ENCODE data around the gene COX15. TPM values are rescaled to one million over a fixed set of nuclear protein-coding genes. Genes with fewer than 3 reads are reported as not detected.
"Not testable (repeated sequence)": the region's sequence is repeated elsewhere in the genome, so short reads cannot be mapped to it uniquely, and the experiment has no call there.

COX15 gene
- total RNA-seq, 3 donors from 2014 or later (not counting 1 experiment from before 2014, with no cell fraction given) = 17.1 to 27.9 (median 20.3) TPM

- Mint-ChIP-seq H3K4me3 (no peak overlapping the region), H3K27ac (peak overlapping the region in 1 of 2 donors; percentile 14), H3K36me3 (peaks cover 50% of the 10 kb centered on the region), H3K4me1 (peaks cover 22 to 23% of the 10 kb centered on the region in 2 donors), H3K9me3 (peaks cover 5 to 10% of the 10 kb centered on the region in 2 donors), H3K27me3 (ENCODE audit: low read depth in 2 of 2) (no peaks in the 10 kb centered on the region)
- H3K36me3 ChIP-seq (ENCODE audit: control insufficient read depth, insufficient read depth, low read length) = peaks cover 82% of the 10 kb centered on the region
- H3K9me3 ChIP-seq (ENCODE audit: control insufficient read depth, insufficient read depth, low read length) = no peaks in the 10 kb centered on the region
- intact Hi-C loops (cut with micrococcal nuclease) = no loop called here
- H3K4me1 ChIP-seq (ENCODE audit: control insufficient read depth, insufficient read depth, low read length) = no peaks in the 10 kb centered on the region
- DNase-seq (no peak), ATAC-seq (no peak)
- WGBS (ENCODE audit: insufficient coverage) = 67% methylated on average over 1 of the region's 2 CpGs
- no peaks in the 10 kb centered on the region for H3K27me3 ChIP-seq (ENCODE audit: control insufficient read depth, insufficient read depth, low read length)
- no peak overlapping the region for H3K27ac ChIP-seq (ENCODE audit: low read length)
- no peak for TF ChIP-seq CTCF (IDR thresholded peaks at IDR 0.05)
- H3K4me3 ChIP-seq (ENCODE audit: low read length) = no peak overlapping the region
These were observed 10.8 kb upstream of the COX15 start for GRCh38 chr10:99742701-99743100.

GRCh38 chr10:99742254-99742653 is 10.3 kb upstream of the COX15 start:
- DNase-seq = no peak
- Histone ChIP-seq H3K4me1 (ENCODE audit: control insufficient read depth, insufficient read depth, low read length) (no peaks in the 10 kb centered on the region), H3K9me3 (ENCODE audit: control insufficient read depth, insufficient read depth, low read length) (no peaks in the 10 kb centered on the region), H3K4me3 (ENCODE audit: low read length) (no peak overlapping the region), H3K27ac (ENCODE audit: low read length) (no peak overlapping the region), H3K36me3 (ENCODE audit: control insufficient read depth, insufficient read depth, low read length) (peaks cover 82% of the 10 kb centered on the region), H3K27me3 (ENCODE audit: control insufficient read depth, insufficient read depth, low read length) (no peaks in the 10 kb centered on the region)
- no peak for TF ChIP-seq CTCF (IDR thresholded peaks at IDR 0.05)
- Mint-ChIP-seq H3K27me3 (ENCODE audit: low read depth in 2 of 2) (no peaks in the 10 kb centered on the region), H3K4me3 (no peak overlapping the region), H3K36me3 (peaks cover 50% of the 10 kb centered on the region), H3K4me1 (peaks cover 22 to 26% of the 10 kb centered on the region in 2 donors), H3K9me3 (peaks cover 5 to 10% of the 10 kb centered on the region in 2 donors), H3K27ac (no peak overlapping the region)
- no peak for ATAC-seq
- intact Hi-C loops (cut with micrococcal nuclease) = no loop called here

GRCh38 chr10:99740933-99741559 is 9.1 kb upstream of the COX15 start:
- no peak for TF ChIP-seq CTCF (IDR thresholded peaks at IDR 0.05)
- H3K4me1 ChIP-seq (ENCODE audit: control insufficient read depth, insufficient read depth, low read length) = no peaks in the 10 kb centered on the region
- Mint-ChIP-seq H3K4me1 (peaks cover 22 to 32% of the 10 kb centered on the region in 2 donors), H3K4me3 (no peak overlapping the region), H3K36me3 (peaks cover 50% of the 10 kb centered on the region), H3K27ac (no peak overlapping the region), H3K27me3 (ENCODE audit: low read depth in 2 of 2) (no peaks in the 10 kb centered on the region), H3K9me3 (peaks cover 5 to 10% of the 10 kb centered on the region in 2 donors)
- intact Hi-C loops (cut with micrococcal nuclease) = no loop called here
- no peak overlapping the region for H3K4me3 ChIP-seq (ENCODE audit: low read length)
- no peak overlapping the region for H3K27ac ChIP-seq (ENCODE audit: low read length)
- no peak for ATAC-seq
- H3K27me3 ChIP-seq (ENCODE audit: control insufficient read depth, insufficient read depth, low read length) = no peaks in the 10 kb centered on the region
- DNase-seq = no peak
- peaks cover 82% of the 10 kb centered on the region for H3K36me3 ChIP-seq (ENCODE audit: control insufficient read depth, insufficient read depth, low read length)
- no peaks in the 10 kb centered on the region for H3K9me3 ChIP-seq (ENCODE audit: control insufficient read depth, insufficient read depth, low read length)
- 100% methylated on average over 2 of the region's 3 CpGs for WGBS (ENCODE audit: insufficient coverage)

- no peaks in the 10 kb centered on the region for H3K4me1 ChIP-seq (ENCODE audit: control insufficient read depth, insufficient read depth, low read length)
- WGBS (ENCODE audit: insufficient coverage) = no CpG with 5 or more reads among the region's 2 CpGs
- peaks cover 50% of the 10 kb centered on the region for H3K36me3 Mint-ChIP-seq
- H3K4me3 ChIP-seq (ENCODE audit: low read length) = no peak overlapping the region
- intact Hi-C loops (cut with micrococcal nuclease) = no loop called here
- ATAC-seq (no peak), DNase-seq (no peak)
- peaks cover 76% of the 10 kb centered on the region for H3K36me3 ChIP-seq (ENCODE audit: control insufficient read depth, insufficient read depth, low read length)
- TF ChIP-seq CTCF (IDR thresholded peaks at IDR 0.05) = no peak
- peaks cover 5 to 10% of the 10 kb centered on the region in 2 donors for H3K9me3 Mint-ChIP-seq
- H3K27ac Mint-ChIP-seq = no peak overlapping the region
- H3K9me3 ChIP-seq (ENCODE audit: control insufficient read depth, insufficient read depth, low read length) = no peaks in the 10 kb centered on the region
- no peak overlapping the region for H3K27ac ChIP-seq (ENCODE audit: low read length)
- no peaks in the 10 kb centered on the region for H3K27me3 Mint-ChIP-seq (ENCODE audit: low read depth in 2 of 2)
- H3K4me1 Mint-ChIP-seq = peaks cover 22 to 35% of the 10 kb centered on the region in 2 donors
- H3K4me3 Mint-ChIP-seq = no peak overlapping the region
- no peaks in the 10 kb centered on the region for H3K27me3 ChIP-seq (ENCODE audit: control insufficient read depth, insufficient read depth, low read length)
These were observed 8.3 kb upstream of the COX15 start for GRCh38 chr10:99740260-99740659.

- not testable (repeated sequence) for DNase-seq
- 96% methylated on average over 10 of the region's 10 CpGs for WGBS (ENCODE audit: insufficient coverage)
These were observed 2.2 kb upstream of the COX15 start for GRCh38 chr10:99734111-99734510.

More at GRCh38 chr10:99734111-99734510, 2.2 kb upstream of the COX15 start:
- intact Hi-C loops (cut with micrococcal nuclease); H3K27me3 Mint-ChIP-seq (ENCODE audit: low read depth in 2 of 2); H3K4me3 ChIP-seq (ENCODE audit: low read length); H3K4me3 Mint-ChIP-seq; H3K9me3 Mint-ChIP-seq; H3K36me3 Mint-ChIP-seq; H3K27me3 ChIP-seq (ENCODE audit: control insufficient read depth, insufficient read depth, low read length); H3K9me3 ChIP-seq (ENCODE audit: control insufficient read depth, insufficient read depth, low read length); ATAC-seq; H3K27ac ChIP-seq (ENCODE audit: low read length): not testable (repeated sequence)
- H3K36me3 ChIP-seq (ENCODE audit: control insufficient read depth, insufficient read depth, low read length) = peaks cover 22% of the 10 kb centered on the region
- peaks cover 31 to 46% of the 10 kb centered on the region in 2 donors for H3K4me1 Mint-ChIP-seq
- peaks cover 20% of the 10 kb centered on the region for H3K4me1 ChIP-seq (ENCODE audit: control insufficient read depth, insufficient read depth, low read length)
- peak overlapping the region; percentile 36 to 44 for H3K27ac Mint-ChIP-seq
